Uterus (tissue), 4 donors: ENCODE measurements around the gene UBE2K. TPM values are rescaled to one million over a fixed set of nuclear protein-coding genes. Genes with fewer than 3 reads are reported as not detected.
"Not testable (repeated sequence)": the region's sequence is repeated elsewhere in the genome, so short reads cannot be mapped to it uniquely, and the experiment has no call there.

Experiments used
- DNase-seq, 2 donors: peaks; one replicate each; pipeline ENCODE4 v3.0.0-alpha.2; 2019 to 2020
- H3K27ac ChIP-seq, 2 donors: fragments of 200-600 bp; sonication (generic); 1 replicate in 1 of 2; 2 replicates in 1 of 2; pipeline ENCODE4 v1.5.1; 2016 to 2018
- H3K27me3 ChIP-seq, 2 donors: fragments of 200-600 bp; sonication (generic); one replicate each; pipeline ENCODE4 v1.5.1; 2018 to 2019; ENCODE audit warnings: control low read depth in 1 of 2
- H3K36me3 ChIP-seq, 2 donors: fragments of 200-600 bp; sonication (generic); one replicate each; pipeline ENCODE4 v1.5.1; 2019; ENCODE audit warnings: control low read depth in 1 of 2
- H3K4me1 ChIP-seq, 2 donors: fragments of 200-600 bp; sonication (generic); one replicate each; pipeline ENCODE4 v1.5.1; 2018 to 2019; ENCODE audit warnings: control low read depth in 1 of 2
- H3K4me3 ChIP-seq, 2 donors: fragments of 200-600 bp; sonication (generic); 1 replicate in 1 of 2; 2 replicates in 1 of 2; pipeline ENCODE4 v1.5.1; 2018 to 2019; ENCODE audit warnings: mild to moderate bottlenecking in 1 of 2
- H3K9me3 ChIP-seq, 2 donors: fragments of 200-600 bp; sonication (generic); one replicate each; pipeline ENCODE4 v1.5.1; 2019; ENCODE audit warnings: control low read depth in 1 of 2
- CTCF ChIP-seq, 4 experiments: fragments of 200-600 bp in 2 of 4; fragments of 450-650 bp in 2 of 4; sonication (generic) in 2 of 4; IDR thresholded peaks; one replicate each; pipeline ENCODE4 v1.5.1; 2016 to 2019; ENCODE audit warnings: antibody characterized with exemption in 4 of 4, mild to moderate bottlenecking in 2 of 4, moderate library complexity in 1 of 4
- POLR2A ChIP-seq, 2 donors: fragments of 450-650 bp; IDR thresholded peaks; one replicate each; pipeline ENCODE4 v1.6.1; 2016; ENCODE audit warnings: antibody characterized with exemption in 2 of 2, mild to moderate bottlenecking in 1 of 2, moderate library complexity in 1 of 2
- intact Hi-C: fragments of 100-400 bp; cut with DNase I; formaldehyde crosslinking; loops from one replicate; pipeline ENCODE4 v1.15.1; 2023; ENCODE audit warnings: low total_unique reads
- total RNA-seq, 4 donors: library from RNA; depleted of rRNA in 3 of 4; stranded (reverse); fragments of >200 nt in 3 of 4; gene quantifications; one replicate each; pipeline versions ENCODE4 v1.1.0 to v1.2.4, GENCODE V29; 2014 to 2023
- donor health status: DM: yes; HTN: yes; CAD: no.

UBE2K gene
- total RNA-seq, 4 donors from 2014 or later: 38.8 to 142 (median 61.5) TPM

- TF ChIP-seq CTCF (IDR thresholded peaks at IDR 0.05) (no peak), POLR2A (IDR thresholded peaks at IDR 0.05) (no peak)
- intact Hi-C loops: no loop called here
- DNase-seq: no peak
- H3K4me1 ChIP-seq: peaks cover 0 to 7% of the 10 kb centered on the region in 2 donors
- H3K36me3 ChIP-seq: no peaks in the 10 kb centered on the region
- H3K27me3 ChIP-seq: no peaks in the 10 kb centered on the region
- no peak overlapping the region for H3K27ac ChIP-seq
- H3K9me3 ChIP-seq: no peaks in the 10 kb centered on the region
- H3K4me3 ChIP-seq: no peak overlapping the region
Observed at GRCh38 chr4:39715788-39716187, 17.9 kb downstream of the UBE2K start.

GRCh38 chr4:39716356-39716755, 18.4 kb downstream of the UBE2K start:
- H3K4me3 ChIP-seq: no peak overlapping the region
- H3K36me3 ChIP-seq: no peaks in the 10 kb centered on the region
- H3K9me3 ChIP-seq: no peaks in the 10 kb centered on the region
- peaks cover 0 to 7% of the 10 kb centered on the region in 2 donors for H3K4me1 ChIP-seq
- intact Hi-C loops: no loop called here
- no peak overlapping the region for H3K27ac ChIP-seq
- DNase-seq: no peak
- TF ChIP-seq CTCF (IDR thresholded peaks at IDR 0.05) (no peak), POLR2A (IDR thresholded peaks at IDR 0.05) (no peak)
- no peaks in the 10 kb centered on the region for H3K27me3 ChIP-seq

- H3K27ac ChIP-seq, H3K9me3 ChIP-seq, intact Hi-C loops, H3K27me3 ChIP-seq, H3K4me1 ChIP-seq, DNase-seq, H3K36me3 ChIP-seq, H3K4me3 ChIP-seq: not testable (repeated sequence)
Observed at GRCh38 chr4:39717743-39718142, 19.8 kb downstream of the UBE2K start.

- no peak overlapping the region for H3K4me3 ChIP-seq
- intact Hi-C loops: no loop called here
- H3K9me3 ChIP-seq: no peaks in the 10 kb centered on the region
- no peaks in the 10 kb centered on the region for H3K27me3 ChIP-seq
- TF ChIP-seq POLR2A (IDR thresholded peaks at IDR 0.05): no peak
- TF ChIP-seq CTCF (IDR thresholded peaks at IDR 0.05): no peak
- H3K27ac ChIP-seq: no peak overlapping the region
- no peaks in the 10 kb centered on the region for H3K36me3 ChIP-seq
- DNase-seq: no peak
- peaks cover 0 to 3% of the 10 kb centered on the region in 2 donors for H3K4me1 ChIP-seq
Observed at GRCh38 chr4:39718366-39719323, 20.7 kb downstream of the UBE2K start.

GRCh38 chr4:39719804-39720580, 22.1 kb downstream of the UBE2K start:
- H3K4me3 ChIP-seq: no peak overlapping the region
- H3K27ac ChIP-seq: no peak overlapping the region
- H3K36me3 ChIP-seq: no peaks in the 10 kb centered on the region
- no peaks in the 10 kb centered on the region for H3K4me1 ChIP-seq
- no peak for DNase-seq
- TF ChIP-seq POLR2A (IDR thresholded peaks at IDR 0.05) (no peak), CTCF (IDR thresholded peaks at IDR 0.05) (no peak)
- intact Hi-C loops: no loop called here
- no peaks in the 10 kb centered on the region for H3K27me3 ChIP-seq
- no peaks in the 10 kb centered on the region for H3K9me3 ChIP-seq

- H3K4me1 ChIP-seq, H3K27me3 ChIP-seq, H3K36me3 ChIP-seq, H3K27ac ChIP-seq, DNase-seq, H3K4me3 ChIP-seq, H3K9me3 ChIP-seq, intact Hi-C loops: not testable (repeated sequence)
Observed at GRCh38 chr4:39721273-39721672, 23.3 kb downstream of the UBE2K start.
